ENCODE results near the gene SLC4A8. TPM values are rescaled to one million over a fixed set of nuclear protein-coding genes. Genes with fewer than 3 reads are reported as not detected.

SLC4A8 gene
- polyA plus RNA-seq, 1 experiment: 6.6 TPM

GRCh38 chr12:51401900-51402299, 22.7 kb upstream of the SLC4A8 start:
- Histone ChIP-seq H3K27ac (ENCODE audit: low read depth, low read length) (no peak overlapping the region), H3K4me3 (ENCODE audit: low read depth, low read length) (no peak overlapping the region), H3K9me3 (ENCODE audit: control insufficient read depth, insufficient read depth, low read length) (no peaks in the 10 kb centered on the region), H3K27me3 (ENCODE audit: control insufficient read depth, insufficient read depth, low read length) (no peaks in the 10 kb centered on the region)
- no peak for DNase-seq (ENCODE audit: low read depth, low spot score)
- CTCF ChIA-PET: interaction anchor here (1.2 to 1.3 kb wide), 2 partner anchors 17 to 19 kb away, joined by 4 to 5 read pairs; no protein-coding TSS in a partner anchor
- no peak for TF ChIP-seq CTCF (IDR thresholded peaks at IDR 0.05; ENCODE audit: low read depth, low read length)
- POLR2A ChIA-PET: no interaction called here

- H3K27ac ChIP-seq (ENCODE audit: low read depth, low read length): no peak overlapping the region
- no peak for TF ChIP-seq CTCF (IDR thresholded peaks at IDR 0.05; ENCODE audit: low read depth, low read length)
- ChIA-PET POLR2A (no interaction called here), CTCF (no interaction called here)
- no peak for DNase-seq (ENCODE audit: low read depth, low spot score)
- no peaks in the 10 kb centered on the region for H3K27me3 ChIP-seq (ENCODE audit: control insufficient read depth, insufficient read depth, low read length)
- H3K9me3 ChIP-seq (ENCODE audit: control insufficient read depth, insufficient read depth, low read length): no peaks in the 10 kb centered on the region
- H3K4me3 ChIP-seq (ENCODE audit: low read depth, low read length): no peak overlapping the region
Measured at GRCh38 chr12:51403159-51403558, 21.5 kb upstream of the SLC4A8 start.

- Histone ChIP-seq H3K9me3 (ENCODE audit: control insufficient read depth, insufficient read depth, low read length) (no peaks in the 10 kb centered on the region), H3K27ac (ENCODE audit: low read depth, low read length) (no peak overlapping the region), H3K27me3 (ENCODE audit: control insufficient read depth, insufficient read depth, low read length) (no peaks in the 10 kb centered on the region), H3K4me3 (ENCODE audit: low read depth, low read length) (no peak overlapping the region)
- POLR2A ChIA-PET: no interaction called here
- CTCF ChIA-PET: no interaction called here
- no peak for DNase-seq (ENCODE audit: low read depth, low spot score)
- TF ChIP-seq CTCF (IDR thresholded peaks at IDR 0.05; ENCODE audit: low read depth, low read length): no peak
Measured at GRCh38 chr12:51403681-51404136, 20.9 kb upstream of the SLC4A8 start.

- ChIA-PET POLR2A (no interaction called here), CTCF (no interaction called here)
- H3K4me3 ChIP-seq (ENCODE audit: low read depth, low read length): no peak overlapping the region
- no peaks in the 10 kb centered on the region for H3K9me3 ChIP-seq (ENCODE audit: control insufficient read depth, insufficient read depth, low read length)
- no peak overlapping the region for H3K27ac ChIP-seq (ENCODE audit: low read depth, low read length)
- no peak for TF ChIP-seq CTCF (IDR thresholded peaks at IDR 0.05; ENCODE audit: low read depth, low read length)
- no peak for DNase-seq (ENCODE audit: low read depth, low spot score)
- H3K27me3 ChIP-seq (ENCODE audit: control insufficient read depth, insufficient read depth, low read length): no peaks in the 10 kb centered on the region
Measured at GRCh38 chr12:51404627-51405026, 20.0 kb upstream of the SLC4A8 start.

- DNase-seq (ENCODE audit: low read depth, low spot score): no peak
- TF ChIP-seq CTCF (IDR thresholded peaks at IDR 0.05; ENCODE audit: low read depth, low read length): no peak
- Histone ChIP-seq H3K27ac (ENCODE audit: low read depth, low read length) (no peak overlapping the region), H3K27me3 (ENCODE audit: control insufficient read depth, insufficient read depth, low read length) (no peaks in the 10 kb centered on the region), H3K9me3 (ENCODE audit: control insufficient read depth, insufficient read depth, low read length) (no peaks in the 10 kb centered on the region), H3K4me3 (ENCODE audit: low read depth, low read length) (no peak overlapping the region)
- ChIA-PET POLR2A (no interaction called here), CTCF (no interaction called here)
Measured at GRCh38 chr12:51405801-51406207, 18.8 kb upstream of the SLC4A8 start.
